K562 (cell line): ENCODE results near the gene ESR2. TPM values are rescaled to one million over a fixed set of nuclear protein-coding genes. Genes with fewer than 3 reads are reported as not detected.

Experiments used
- LEF1 ChIP-seq: fragments of 450-650 bp; IDR thresholded peaks from 2 replicates; pipeline ENCODE4 v1.6.1; 2016; ENCODE audit warnings: mild to moderate bottlenecking
- NFRKB ChIP-seq: fragments of 450-650 bp; IDR thresholded peaks from 2 replicates; pipeline ENCODE4 v1.6.1; 2016; ENCODE audit warnings: low read depth
- SRSF7 ChIP-seq: fragments of 200-400 bp; formaldehyde crosslinking; optimal IDR thresholded peaks from 2 replicates; pipeline ENCODE3; 2017; ENCODE audit warnings: mild to moderate bottlenecking, low read depth, low read length
- ZNF57 ChIP-seq: fragments of 450-650 bp; formaldehyde crosslinking; IDR thresholded peaks from 2 replicates; pipeline ENCODE4 v1.4.0; 2020; ENCODE audit warnings: mild to moderate bottlenecking, moderate library complexity
- polyA plus RNA-seq, 8 experiments: library from polyadenylated mRNA; depleted of rRNA in 4 of 8; stranded (reverse) in 5 of 8; unstranded in 3 of 8; fragments of >200 nt; fragmentation: Nextera tagmentation in 2 of 8; fragmentation: Illumina TruSeq in 1 of 8; extraction: Ambion mirVana in 2 of 8; extraction: Trizol in 1 of 8; gene quantifications; 2 replicates each; pipeline versions ENCODE4 v1.2.1 to v1.2.3, GENCODE V29; 2011 to 2014; ENCODE audit warnings: inconsistent platforms in 1 of 8, missing spikeins in 1 of 8
- total RNA-seq, 7 experiments: library from RNA; depleted of rRNA in 6 of 7; stranded (reverse); fragments of >200 nt in 6 of 7; fragmentation: Illumina TruSeq in 2 of 7; extraction: Trizol in 2 of 7; gene quantifications; 2 replicates each; pipeline versions ENCODE4 v1.2.1 to v1.2.3, GENCODE V29; 2011 to 2021; ENCODE audit warnings: low replicate concordance in 1 of 7
- TF ChIP-seq, protein P1 (sequence below): fragments of 450-650 bp; IDR thresholded peaks from 2 replicates; pipeline ENCODE4 v1.6.1; 2016; ENCODE audit warnings: antibody characterized with exemption
- TF ChIP-seq, protein P2 (sequence below), 2 experiments: fragments of 150-350 bp in 1 of 2; IDR thresholded peaks; 2 replicates each; pipeline ENCODE4 v1.6.1; 2012 to 2016; ENCODE audit warnings: low read depth in 2 of 2, low read length in 2 of 2, mild to moderate bottlenecking in 1 of 2, moderate library complexity in 1 of 2
- TF ChIP-seq, protein P3 (sequence below): sonication (generic); formaldehyde crosslinking; IDR thresholded peaks from 2 replicates; pipeline ENCODE4 v1.8.0; 2022; ENCODE audit warnings: mild to moderate bottlenecking, missing genetic modification reagents
- TF ChIP-seq, protein P4 (sequence below): fragments of 250-450 bp; sonication (Bioruptor Pico); IDR thresholded peaks from 2 replicates; pipeline ENCODE4 v1.9.0; 2021; ENCODE audit warnings: mild to moderate bottlenecking
- TF ChIP-seq, protein P5 (sequence below): fragments of 250-450 bp; sonication (Bioruptor Pico); IDR thresholded peaks from 2 replicates; pipeline ENCODE4 v1.4.0; 2020; ENCODE audit warnings: mild to moderate bottlenecking, moderate library complexity
- TF ChIP-seq, protein P6 (sequence below): fragments of 450-650 bp; formaldehyde crosslinking; IDR thresholded peaks from 2 replicates; pipeline ENCODE4 v1.4.0; 2022; ENCODE audit warnings: mild to moderate bottlenecking, moderate library complexity

The ESR2 gene
- total and polyA plus RNA-seq, 9 of the 15 experiments (the other 6 are each of a cell fraction or from before 2014, with no cell fraction given), result 0.07 to 3.8 (median 2.0) TPM

DNA sequence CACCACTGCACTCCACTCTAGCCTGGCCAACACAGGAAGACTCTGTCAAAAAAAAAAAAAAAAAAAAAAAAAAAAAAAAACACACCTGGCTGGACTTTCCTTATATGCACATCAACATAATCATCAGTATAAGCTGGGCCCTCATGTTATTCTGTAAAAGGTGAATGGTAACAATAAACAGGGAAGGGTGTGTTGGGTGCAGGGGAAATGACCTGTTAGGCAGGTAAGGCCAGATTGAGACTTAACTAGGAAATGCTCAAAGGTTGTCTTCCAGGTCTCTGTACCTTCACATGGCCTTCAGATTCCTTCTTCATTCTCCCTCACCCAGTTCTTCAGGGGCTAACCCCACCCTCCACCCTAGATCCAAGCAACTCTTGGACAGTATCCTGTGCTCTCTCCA, 47.5 kb downstream of the ESR2 start (continued):
- TF ChIP-seq, protein P1, sequence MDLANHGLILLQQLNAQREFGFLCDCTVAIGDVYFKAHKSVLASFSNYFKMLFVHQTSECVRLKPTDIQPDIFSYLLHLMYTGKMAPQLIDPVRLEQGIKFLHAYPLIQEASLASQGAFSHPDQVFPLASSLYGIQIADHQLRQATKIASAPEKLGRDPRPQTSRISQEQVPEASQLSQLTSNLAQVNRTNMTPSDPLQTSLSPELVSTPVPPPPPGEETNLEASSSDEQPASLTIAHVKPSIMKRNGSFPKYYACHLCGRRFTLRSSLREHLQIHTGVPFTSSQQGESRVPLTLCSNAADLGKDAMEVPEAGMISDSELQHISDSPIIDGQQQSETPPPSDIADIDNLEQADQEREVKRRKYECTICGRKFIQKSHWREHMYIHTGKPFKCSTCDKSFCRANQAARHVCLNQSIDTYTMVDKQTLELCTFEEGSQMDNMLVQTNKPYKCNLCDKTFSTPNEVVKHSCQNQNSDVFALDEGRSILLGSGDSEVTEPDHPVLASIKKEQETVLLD, result no peak
- TF ChIP-seq SRSF7 (no peak), ZNF57 (CRISPR knock-in tag) (no peak), LEF1 (no peak), NFRKB (no peak)
- TF ChIP-seq, protein P2, sequence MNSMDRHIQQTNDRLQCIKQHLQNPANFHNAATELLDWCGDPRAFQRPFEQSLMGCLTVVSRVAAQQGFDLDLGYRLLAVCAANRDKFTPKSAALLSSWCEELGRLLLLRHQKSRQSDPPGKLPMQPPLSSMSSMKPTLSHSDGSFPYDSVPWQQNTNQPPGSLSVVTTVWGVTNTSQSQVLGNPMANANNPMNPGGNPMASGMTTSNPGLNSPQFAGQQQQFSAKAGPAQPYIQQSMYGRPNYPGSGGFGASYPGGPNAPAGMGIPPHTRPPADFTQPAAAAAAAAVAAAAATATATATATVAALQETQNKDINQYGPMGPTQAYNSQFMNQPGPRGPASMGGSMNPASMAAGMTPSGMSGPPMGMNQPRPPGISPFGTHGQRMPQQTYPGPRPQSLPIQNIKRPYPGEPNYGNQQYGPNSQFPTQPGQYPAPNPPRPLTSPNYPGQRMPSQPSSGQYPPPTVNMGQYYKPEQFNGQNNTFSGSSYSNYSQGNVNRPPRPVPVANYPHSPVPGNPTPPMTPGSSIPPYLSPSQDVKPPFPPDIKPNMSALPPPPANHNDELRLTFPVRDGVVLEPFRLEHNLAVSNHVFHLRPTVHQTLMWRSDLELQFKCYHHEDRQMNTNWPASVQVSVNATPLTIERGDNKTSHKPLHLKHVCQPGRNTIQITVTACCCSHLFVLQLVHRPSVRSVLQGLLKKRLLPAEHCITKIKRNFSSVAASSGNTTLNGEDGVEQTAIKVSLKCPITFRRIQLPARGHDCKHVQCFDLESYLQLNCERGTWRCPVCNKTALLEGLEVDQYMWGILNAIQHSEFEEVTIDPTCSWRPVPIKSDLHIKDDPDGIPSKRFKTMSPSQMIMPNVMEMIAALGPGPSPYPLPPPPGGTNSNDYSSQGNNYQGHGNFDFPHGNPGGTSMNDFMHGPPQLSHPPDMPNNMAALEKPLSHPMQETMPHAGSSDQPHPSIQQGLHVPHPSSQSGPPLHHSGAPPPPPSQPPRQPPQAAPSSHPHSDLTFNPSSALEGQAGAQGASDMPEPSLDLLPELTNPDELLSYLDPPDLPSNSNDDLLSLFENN (IDR thresholded peaks at IDR 0.05; ENCODE audit: low read depth in 2 of 2, low read length in 2 of 2), result no peak
- TF ChIP-seq, protein P3, sequence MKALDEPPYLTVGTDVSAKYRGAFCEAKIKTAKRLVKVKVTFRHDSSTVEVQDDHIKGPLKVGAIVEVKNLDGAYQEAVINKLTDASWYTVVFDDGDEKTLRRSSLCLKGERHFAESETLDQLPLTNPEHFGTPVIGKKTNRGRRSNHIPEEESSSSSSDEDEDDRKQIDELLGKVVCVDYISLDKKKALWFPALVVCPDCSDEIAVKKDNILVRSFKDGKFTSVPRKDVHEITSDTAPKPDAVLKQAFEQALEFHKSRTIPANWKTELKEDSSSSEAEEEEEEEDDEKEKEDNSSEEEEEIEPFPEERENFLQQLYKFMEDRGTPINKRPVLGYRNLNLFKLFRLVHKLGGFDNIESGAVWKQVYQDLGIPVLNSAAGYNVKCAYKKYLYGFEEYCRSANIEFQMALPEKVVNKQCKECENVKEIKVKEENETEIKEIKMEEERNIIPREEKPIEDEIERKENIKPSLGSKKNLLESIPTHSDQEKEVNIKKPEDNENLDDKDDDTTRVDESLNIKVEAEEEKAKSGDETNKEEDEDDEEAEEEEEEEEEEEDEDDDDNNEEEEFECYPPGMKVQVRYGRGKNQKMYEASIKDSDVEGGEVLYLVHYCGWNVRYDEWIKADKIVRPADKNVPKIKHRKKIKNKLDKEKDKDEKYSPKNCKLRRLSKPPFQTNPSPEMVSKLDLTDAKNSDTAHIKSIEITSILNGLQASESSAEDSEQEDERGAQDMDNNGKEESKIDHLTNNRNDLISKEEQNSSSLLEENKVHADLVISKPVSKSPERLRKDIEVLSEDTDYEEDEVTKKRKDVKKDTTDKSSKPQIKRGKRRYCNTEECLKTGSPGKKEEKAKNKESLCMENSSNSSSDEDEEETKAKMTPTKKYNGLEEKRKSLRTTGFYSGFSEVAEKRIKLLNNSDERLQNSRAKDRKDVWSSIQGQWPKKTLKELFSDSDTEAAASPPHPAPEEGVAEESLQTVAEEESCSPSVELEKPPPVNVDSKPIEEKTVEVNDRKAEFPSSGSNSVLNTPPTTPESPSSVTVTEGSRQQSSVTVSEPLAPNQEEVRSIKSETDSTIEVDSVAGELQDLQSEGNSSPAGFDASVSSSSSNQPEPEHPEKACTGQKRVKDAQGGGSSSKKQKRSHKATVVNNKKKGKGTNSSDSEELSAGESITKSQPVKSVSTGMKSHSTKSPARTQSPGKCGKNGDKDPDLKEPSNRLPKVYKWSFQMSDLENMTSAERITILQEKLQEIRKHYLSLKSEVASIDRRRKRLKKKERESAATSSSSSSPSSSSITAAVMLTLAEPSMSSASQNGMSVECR, result no peak
- TF ChIP-seq, protein P4, sequence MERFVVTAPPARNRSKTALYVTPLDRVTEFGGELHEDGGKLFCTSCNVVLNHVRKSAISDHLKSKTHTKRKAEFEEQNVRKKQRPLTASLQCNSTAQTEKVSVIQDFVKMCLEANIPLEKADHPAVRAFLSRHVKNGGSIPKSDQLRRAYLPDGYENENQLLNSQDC, result no peak
- TF ChIP-seq, protein P5, sequence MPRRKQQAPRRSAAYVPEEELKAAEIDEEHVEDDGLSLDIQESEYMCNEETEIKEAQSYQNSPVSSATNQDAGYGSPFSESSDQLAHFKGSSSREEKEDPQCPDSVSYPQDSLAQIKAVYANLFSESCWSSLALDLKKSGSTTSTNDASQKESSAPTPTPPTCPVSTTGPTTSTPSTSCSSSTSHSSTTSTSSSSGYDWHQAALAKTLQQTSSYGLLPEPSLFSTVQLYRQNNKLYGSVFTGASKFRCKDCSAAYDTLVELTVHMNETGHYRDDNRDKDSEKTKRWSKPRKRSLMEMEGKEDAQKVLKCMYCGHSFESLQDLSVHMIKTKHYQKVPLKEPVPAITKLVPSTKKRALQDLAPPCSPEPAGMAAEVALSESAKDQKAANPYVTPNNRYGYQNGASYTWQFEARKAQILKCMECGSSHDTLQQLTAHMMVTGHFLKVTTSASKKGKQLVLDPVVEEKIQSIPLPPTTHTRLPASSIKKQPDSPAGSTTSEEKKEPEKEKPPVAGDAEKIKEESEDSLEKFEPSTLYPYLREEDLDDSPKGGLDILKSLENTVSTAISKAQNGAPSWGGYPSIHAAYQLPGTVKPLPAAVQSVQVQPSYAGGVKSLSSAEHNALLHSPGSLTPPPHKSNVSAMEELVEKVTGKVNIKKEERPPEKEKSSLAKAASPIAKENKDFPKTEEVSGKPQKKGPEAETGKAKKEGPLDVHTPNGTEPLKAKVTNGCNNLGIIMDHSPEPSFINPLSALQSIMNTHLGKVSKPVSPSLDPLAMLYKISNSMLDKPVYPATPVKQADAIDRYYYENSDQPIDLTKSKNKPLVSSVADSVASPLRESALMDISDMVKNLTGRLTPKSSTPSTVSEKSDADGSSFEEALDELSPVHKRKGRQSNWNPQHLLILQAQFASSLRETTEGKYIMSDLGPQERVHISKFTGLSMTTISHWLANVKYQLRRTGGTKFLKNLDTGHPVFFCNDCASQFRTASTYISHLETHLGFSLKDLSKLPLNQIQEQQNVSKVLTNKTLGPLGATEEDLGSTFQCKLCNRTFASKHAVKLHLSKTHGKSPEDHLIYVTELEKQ, result no peak
- TF ChIP-seq, protein P6, sequence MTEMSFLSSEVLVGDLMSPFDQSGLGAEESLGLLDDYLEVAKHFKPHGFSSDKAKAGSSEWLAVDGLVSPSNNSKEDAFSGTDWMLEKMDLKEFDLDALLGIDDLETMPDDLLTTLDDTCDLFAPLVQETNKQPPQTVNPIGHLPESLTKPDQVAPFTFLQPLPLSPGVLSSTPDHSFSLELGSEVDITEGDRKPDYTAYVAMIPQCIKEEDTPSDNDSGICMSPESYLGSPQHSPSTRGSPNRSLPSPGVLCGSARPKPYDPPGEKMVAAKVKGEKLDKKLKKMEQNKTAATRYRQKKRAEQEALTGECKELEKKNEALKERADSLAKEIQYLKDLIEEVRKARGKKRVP (CRISPR knock-in tag), result no peak
